Measurements from ENCODE around the gene WNT7B.

WNT7B gene

DNA sequence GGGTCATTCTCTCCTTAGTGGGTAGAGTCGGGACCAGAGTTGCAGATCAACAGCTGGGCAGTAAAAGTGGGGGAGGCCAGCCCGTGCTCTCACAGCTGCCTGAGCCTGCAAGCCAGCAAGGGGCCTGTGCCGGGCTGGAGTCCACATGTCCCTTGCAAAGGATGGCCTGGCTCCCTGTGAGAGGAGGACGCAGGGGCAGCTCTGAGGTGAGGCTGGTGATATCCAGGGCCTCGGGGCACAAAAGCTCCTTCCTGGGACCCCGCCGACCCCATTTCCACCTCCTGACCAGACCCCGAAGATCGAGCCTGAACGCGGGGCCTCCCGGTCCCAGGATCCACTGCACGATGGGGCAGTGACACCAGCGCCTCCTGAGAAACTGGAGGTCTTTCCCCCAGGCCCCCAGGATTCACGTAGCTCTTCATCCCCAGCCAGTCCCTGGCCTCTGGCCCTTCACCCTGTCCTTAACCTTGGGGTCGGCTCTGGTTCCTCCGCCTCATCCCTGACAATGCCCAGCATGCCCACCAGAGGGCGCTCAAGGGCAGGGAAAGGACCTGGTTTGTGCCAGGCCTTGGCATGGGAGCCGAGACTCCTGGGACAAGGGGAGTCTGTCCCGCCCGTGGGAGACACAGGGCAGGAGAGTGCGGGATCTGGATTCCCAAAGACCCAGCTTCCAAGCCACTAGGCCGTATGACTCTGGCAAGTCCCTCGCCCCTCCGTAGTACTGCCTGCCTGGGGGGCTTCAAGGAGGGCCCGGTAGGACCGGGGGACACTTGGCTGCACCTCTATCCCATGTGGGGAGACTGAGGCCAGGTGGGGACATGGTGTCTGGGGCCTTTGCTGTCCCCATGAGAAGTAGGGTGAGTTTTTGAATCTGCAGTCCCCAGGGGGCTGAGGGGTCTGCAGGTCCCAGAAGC, 17.8 kb upstream of the WNT7B start:
- DNase-seq: peak; percentile 75

- DNase-seq: no peak
Measured at GRCh38 chr22:45993841-45994240, 16.9 kb upstream of the WNT7B start.

GRCh38 chr22:45993143-45993692, 16.3 kb upstream of the WNT7B start:
- no peak for DNase-seq

DNA sequence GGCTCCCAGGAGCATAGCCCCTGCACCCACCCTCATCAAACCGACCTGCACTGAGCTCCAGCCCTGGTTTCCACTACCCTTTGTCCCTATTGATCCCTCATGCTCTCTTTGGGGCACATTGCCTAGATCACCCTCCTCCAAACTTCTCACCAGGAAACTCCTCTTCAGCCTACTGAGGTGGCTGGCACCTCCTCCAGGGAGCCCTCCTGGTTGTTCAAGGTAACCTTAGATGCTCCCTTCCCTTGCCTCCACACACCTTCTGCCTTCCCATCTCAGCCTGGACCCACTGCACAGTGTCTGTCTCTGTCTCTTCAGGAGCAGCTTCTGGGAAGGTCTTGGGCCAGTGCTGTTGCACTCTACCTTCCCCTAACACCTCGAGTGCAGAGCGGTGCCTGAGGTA, 15.8 kb upstream of the WNT7B start:
- DNase-seq: no peak

DNA sequence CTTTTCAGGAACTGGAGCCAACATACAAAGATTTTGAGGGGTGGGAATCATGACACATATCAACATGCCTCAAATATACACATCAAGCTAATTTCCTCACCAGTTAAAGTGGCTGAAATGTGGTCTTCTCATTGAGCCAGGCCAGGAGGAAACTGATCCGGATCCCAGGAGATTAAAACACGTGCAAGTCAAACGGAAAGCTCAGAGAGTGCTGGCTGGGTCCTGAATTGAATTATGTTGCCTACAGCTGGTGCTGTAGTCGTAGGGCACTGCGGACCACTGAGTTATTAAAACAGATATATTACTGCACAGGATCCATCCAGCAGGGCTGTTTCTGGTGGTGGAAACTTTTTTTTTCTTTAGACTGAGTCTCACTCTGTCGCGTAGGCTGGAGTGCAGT, 14.1 kb upstream of the WNT7B start:
- no peak for DNase-seq

GRCh38 chr22:45987136-45987861, 10.3 kb upstream of the WNT7B start:
- no peak for DNase-seq

GRCh38 chr22:45984316-45984916, 7.5 kb upstream of the WNT7B start:
- DNase-seq: peak; percentile 13

DNA sequence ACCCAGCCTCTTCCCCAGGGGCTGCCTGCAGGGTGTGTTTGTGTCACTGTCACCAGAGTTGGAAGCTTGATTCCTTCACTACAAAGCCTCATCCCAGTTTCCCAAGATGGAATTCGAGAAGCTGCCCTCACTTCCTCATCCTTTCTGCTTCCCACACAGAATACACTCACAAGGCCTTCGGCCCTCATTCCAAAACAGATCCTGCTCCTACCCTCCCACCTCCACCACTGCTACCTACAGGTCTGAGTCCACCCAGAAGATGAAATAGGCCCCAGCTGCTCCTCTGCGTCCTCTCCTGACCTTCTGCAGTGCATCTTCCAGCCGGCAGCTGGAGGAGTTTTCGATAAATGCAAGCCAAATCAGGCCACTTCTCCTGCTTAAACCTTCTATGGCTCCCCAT, 6.8 kb upstream of the WNT7B start:
- DNase-seq: no peak

DNA sequence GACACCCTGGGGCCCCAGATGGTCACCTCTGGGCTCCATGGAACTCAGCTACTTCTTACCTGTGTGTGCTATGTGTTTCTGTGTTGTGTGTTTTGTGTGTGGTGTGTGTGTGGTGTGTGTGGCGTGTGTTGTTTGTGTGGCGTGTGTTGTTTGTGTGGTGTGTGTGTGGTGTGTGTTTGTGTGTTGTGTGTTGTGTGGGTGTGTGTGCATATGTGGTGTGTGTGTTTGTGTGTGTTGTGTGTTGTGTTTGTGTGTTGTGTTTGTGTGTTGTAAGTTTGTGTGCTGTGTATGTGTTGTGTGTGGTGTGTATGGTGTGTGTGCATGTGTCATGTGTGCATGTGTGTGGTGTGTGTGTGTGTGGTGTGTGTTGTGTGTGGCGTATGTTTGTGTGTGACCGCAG, 3.8 kb upstream of the WNT7B start:
- DNase-seq: no peak

DNA sequence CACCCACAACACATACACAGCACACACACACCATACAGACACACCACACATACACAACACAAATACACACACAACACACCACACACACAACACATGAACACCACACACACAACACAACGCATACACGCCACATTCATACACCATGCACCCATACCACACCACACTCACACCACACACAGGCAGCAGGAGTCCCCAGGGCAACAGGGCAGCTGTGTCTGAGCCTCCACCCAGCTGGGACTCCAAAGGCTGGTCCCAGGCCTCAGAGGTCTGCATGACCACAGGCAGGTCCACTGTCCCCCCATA, 3.3 kb upstream of the WNT7B start:
- peak; percentile 28 for DNase-seq

DNA sequence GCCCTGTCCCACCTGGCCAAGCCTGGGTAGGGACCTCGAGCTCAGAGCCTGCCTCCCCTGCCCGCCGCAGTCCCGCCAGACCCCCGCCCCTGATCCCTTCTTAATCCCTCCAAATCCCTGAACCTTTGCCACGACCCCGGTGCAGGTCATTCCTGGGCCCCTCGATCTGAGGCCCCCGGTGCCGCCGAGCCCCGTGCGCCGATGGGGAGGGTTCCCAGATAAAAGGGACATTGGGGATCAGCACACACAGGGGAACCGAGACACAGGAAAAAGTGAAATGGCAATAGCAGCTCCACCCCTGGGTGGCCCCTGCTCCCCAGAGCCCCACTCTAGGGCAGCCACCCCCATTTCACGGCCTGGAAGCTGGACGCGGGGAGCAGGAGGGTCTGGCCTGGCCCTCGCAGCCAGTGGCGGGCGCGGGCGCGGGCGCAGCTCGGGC, 1.3 kb upstream of the WNT7B start:
- DNase-seq: no peak

DNA sequence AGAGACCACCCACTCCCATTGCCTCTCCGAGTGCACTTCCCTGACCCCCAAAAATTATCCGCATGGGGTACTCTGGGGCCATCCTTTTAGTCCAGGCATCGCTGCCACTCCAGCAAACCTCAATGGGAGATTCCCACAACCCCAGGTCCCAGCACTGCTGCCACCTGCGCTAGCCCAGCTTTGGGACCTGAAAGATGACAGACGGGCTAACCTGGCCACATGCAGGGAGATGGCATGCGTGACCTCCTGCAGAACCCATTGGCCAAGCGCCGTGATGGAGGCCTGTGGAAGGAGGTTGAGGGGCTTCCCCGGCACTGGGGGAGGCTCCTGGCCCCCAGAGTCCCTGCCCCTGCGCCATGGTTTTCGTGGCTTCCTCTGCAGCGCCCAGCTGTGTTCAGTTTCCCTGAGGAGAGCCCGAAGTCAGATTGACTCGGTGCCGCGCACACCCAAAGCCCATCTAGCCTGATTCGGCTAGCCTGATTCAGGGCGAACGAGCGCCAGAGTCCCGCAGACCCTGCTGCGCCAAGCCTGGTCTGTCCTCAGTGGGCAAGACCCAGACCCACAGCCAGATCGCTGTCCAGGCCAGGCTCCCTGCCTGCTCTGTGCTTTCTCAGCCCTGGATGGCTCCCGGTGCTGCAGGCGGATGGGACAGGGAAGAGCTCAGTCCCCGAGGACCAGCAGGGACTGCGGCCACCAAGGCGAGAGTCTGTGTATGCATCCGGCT, 751 bp upstream of the WNT7B start:
- DNase-seq: peak; percentile 73

DNA sequence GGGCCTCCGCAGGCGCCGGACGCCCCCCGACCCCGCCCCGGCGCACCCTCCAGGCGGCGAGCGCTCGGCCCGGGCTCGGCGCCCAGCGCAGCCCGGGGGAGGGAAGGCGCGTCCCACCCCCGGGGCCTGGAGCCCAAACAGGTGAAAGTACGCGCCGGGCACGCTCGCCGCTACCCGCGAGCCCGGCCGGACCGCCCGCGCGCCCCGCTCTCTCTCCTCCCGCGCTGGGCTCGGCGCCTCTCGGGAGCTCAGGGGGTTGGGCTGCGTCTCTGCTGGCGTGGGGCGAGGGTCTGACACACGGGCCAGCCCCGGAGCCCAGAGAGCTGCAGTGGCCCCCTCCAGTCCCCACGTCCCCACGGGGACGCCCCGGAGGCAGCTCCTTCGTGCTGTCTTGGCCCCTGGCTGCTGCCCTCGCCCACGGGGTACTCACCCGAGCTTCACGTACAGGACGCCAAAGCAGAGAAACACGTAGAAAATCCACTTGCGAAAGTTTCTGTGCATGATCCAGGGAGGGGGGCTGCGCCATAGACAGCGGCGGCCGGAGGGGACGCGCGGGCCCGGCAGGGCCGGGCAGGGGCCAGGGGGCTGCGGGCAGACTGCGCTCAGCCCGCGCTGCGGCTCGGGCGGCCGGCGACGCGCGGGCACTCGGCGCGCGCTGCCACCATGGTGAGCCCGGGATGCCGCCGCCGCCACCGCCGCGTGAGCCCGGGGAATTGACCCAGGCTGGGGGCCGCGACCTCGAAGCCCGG, 534 bp downstream of the WNT7B start:
- DNase-seq: peak; percentile 55

GRCh38 chr22:45975164-45976161, 1.5 kb downstream of the WNT7B start:
- DNase-seq: peak; percentile 62

GRCh38 chr22:45974498-45974897, 2.5 kb downstream of the WNT7B start:
- no peak for DNase-seq

DNA sequence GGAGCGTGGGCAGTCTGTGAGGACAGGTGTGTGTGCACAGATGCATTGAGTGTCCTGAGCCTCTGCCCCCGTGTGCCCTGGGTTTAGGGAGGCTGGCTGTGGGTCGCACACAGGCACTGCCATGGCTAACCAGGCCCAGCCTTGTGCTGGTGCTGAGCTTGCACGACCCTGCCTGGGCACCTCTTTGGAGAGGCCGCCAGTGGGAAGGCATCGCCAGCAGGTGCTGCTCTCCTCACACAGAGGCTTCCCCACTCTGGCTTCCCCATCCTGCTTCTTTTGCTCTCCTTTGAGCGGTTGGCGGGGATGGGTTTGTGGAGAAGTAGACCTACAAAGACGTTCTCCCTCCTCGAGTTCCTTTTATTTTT, 4.1 kb downstream of the WNT7B start:
- no peak for DNase-seq

GRCh38 chr22:45972091-45972888, 4.7 kb downstream of the WNT7B start:
- DNase-seq: no peak

DNA sequence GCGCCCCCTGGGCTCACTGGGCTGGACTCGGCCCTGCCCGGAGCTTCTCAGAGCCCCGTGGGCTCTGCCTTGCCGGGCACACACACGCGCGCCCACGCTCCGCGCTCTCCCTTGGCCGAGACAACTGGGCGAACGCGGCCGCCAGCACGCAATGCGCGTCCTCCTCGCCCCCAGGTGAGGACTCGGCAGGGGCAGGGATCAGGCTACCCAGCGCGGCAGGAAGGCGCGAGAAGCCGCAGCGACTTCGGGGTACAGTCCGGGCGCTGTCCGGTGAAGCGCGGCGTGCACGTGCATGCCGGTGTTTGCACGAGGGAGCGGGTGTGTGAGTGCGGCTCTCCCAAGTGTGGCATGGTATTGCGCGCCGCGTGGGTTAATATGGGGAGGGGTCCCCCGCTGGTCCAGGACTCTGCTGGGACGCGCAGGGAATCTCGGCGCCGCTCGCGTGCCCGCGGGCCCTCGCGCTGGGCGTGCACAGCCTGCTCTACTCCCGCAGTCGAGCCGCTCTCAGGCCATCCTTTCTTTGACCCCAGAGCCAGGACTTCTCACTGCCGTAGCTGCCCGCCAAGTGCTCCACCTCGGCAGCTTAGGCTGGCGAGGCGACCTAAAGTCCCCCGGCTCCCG, 5.4 kb downstream of the WNT7B start:
- no peak for DNase-seq

GRCh38 chr22:45970705-45971407, 6.1 kb downstream of the WNT7B start:
- DNase-seq: no peak
